Measurements from ENCODE around the gene EFCC1. TPM values are rescaled to one million over a fixed set of nuclear protein-coding genes. Genes with fewer than 3 reads are reported as not detected.

The EFCC1 gene
- total and polyA plus RNA-seq, 2 experiments from 2014 or later: 0.23 to 0.50 TPM

DNA sequence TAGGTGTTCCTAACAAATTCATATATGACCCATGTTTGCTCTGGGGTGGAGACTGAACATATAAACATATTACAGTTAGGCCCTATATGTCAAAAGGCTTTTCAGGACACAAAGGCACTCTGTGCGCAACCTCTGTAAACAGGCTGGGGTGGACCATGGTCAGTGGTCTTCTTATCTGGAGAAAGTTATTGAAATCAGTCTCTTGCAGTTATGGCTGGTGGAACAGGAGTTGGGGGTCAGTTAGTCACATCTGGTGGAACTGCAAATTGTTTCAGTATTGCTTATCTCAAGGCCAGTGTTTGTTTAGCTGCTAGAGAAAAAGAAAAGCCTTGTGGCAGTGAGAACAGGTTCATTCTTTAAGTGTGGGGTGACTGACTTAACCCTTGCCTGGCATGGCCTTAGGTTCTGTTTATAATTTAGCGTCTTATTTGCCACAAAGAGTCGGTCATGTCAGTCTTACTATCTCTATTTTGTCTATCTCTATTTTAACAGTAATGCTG, 53.6 kb downstream of the EFCC1 start:
- WGBS (ENCODE audit: low lambda C conversion rate, missing lambda C conversion rate): 45% methylated on average over 3 of the region's 3 CpGs
- peak overlapping the region; percentile 9 for H3K27ac ChIP-seq

DNA sequence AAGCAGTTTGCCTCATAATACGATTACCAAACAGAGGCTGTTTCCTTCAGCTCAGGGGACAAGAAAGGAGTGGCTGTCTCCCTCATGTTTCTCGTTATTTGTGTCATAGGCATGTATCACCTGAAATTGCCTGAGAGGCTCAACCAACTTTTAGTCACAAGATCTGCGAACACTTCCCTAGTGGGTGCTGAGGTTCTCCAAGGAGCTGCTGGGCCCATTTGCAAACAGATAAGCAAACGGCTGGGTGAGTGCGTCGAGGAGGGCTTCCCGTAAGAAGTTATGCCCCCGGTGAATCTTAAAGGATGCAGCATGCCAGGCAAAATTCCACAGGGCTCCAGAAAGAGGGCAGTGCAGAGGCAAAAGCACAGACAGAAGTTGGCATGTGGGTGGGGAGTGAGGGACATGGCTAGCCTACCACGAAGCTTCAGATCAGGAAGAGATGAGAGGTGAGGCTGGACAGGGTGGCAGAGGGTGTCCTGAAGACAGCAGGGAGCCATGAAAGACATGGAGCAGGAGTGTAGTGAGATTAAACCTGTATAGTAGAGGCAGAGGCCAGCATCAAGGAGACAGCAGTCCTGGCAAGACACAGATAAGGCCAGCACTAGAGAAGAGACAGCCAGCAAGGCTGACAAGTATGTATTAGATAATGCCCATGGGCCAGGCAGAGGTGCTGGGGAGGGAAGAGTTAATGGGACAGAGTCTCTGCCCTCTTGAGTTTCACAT, 55.5 kb downstream of the EFCC1 start:
- H3K27ac ChIP-seq: peak overlapping the region; percentile 6
- no peak overlapping the region for H3K4me3 ChIP-seq
- no peaks in the 10 kb centered on the region for H3K27me3 ChIP-seq
- no peak overlapping the region for H3K4me2 ChIP-seq
- H3K4me1 ChIP-seq (ENCODE audit: insufficient read depth): peaks cover 27% of the 10 kb centered on the region
- no peaks in the 10 kb centered on the region for H4K20me1 ChIP-seq (ENCODE audit: insufficient read depth, poor library complexity, severe bottlenecking)
- no peak for DNase-seq (ENCODE audit: low spot score)
- H2AFZ ChIP-seq: no peak overlapping the region
- TF ChIP-seq CTCF (IDR thresholded peaks at IDR 0.05; ENCODE audit: poor library complexity) (no peak), EZH2 (IDR thresholded peaks at IDR 0.05; ENCODE audit: borderline replicate concordance) (no peak), EZH2phosphoT487 (IDR thresholded peaks at IDR 0.05; ENCODE audit: low read depth, severe bottlenecking, unreplicated experiment) (no peak)
- no peaks in the 10 kb centered on the region for H3K9me2 ChIP-seq (replicated peaks; ENCODE audit: insufficient read depth)
- H3K79me2 ChIP-seq: no peaks in the 10 kb centered on the region
- no peaks in the 10 kb centered on the region for H3K36me3 ChIP-seq (replicated peaks; ENCODE audit: insufficient read depth, low read depth)
- WGBS (ENCODE audit: low lambda C conversion rate, missing lambda C conversion rate): 51% methylated on average over 9 of the region's 9 CpGs
- no peaks in the 10 kb centered on the region for H3K9me3 ChIP-seq (ENCODE audit: low read depth)

More for the DNA sequence above, 53.6 kb downstream of the EFCC1 start:
- Histone ChIP-seq H3K79me2 (no peaks in the 10 kb centered on the region), H3K9me3 (ENCODE audit: low read depth) (no peaks in the 10 kb centered on the region), H3K36me3 (replicated peaks; ENCODE audit: insufficient read depth, low read depth) (no peaks in the 10 kb centered on the region), H3K4me2 (peak overlapping the region; percentile 71), H3K4me1 (ENCODE audit: insufficient read depth) (peaks cover 27% of the 10 kb centered on the region), H4K20me1 (ENCODE audit: insufficient read depth, poor library complexity, severe bottlenecking) (no peaks in the 10 kb centered on the region), H3K9me2 (replicated peaks; ENCODE audit: insufficient read depth) (no peaks in the 10 kb centered on the region), H3K27me3 (no peaks in the 10 kb centered on the region), H3K4me3 (no peak overlapping the region), H2AFZ (no peak overlapping the region)
- DNase-seq (ENCODE audit: low spot score): peak; percentile 38
- TF ChIP-seq CTCF (IDR thresholded peaks at IDR 0.05; ENCODE audit: poor library complexity) (no peak), EZH2phosphoT487 (IDR thresholded peaks at IDR 0.05; ENCODE audit: low read depth, severe bottlenecking, unreplicated experiment) (no peak)

DNA sequence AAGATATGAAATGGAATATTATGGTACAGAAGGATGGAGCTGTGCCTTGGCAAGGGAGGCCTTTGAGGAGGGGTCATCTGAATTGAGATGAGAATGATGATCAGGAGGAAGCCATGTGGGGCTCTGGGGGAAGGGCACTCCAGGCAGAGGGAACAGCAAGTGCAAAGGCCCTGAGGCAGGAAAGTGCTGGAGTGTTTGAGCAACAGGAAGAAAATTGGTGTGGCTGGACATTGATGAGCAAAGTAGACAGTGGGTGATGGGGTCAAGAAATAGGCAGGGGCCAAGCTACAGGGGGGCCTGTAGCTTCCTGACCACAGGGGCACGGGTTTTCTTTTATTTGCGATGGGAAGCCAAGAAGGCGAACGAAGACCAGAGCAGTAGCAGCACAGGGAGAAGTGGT, 56.1 kb downstream of the EFCC1 start:
- H3K36me3 ChIP-seq (replicated peaks; ENCODE audit: insufficient read depth, low read depth): no peaks in the 10 kb centered on the region
- H3K4me2 ChIP-seq: no peak overlapping the region
- H3K4me3 ChIP-seq: no peak overlapping the region
- DNase-seq (ENCODE audit: low spot score): no peak
- no peaks in the 10 kb centered on the region for H3K9me2 ChIP-seq (replicated peaks; ENCODE audit: insufficient read depth)
- H2AFZ ChIP-seq: no peak overlapping the region
- 96% methylated on average over 4 of the region's 4 CpGs for WGBS (ENCODE audit: low lambda C conversion rate, missing lambda C conversion rate)
- no peaks in the 10 kb centered on the region for H3K27me3 ChIP-seq
- H3K4me1 ChIP-seq (ENCODE audit: insufficient read depth): peaks cover 21% of the 10 kb centered on the region
- H3K79me2 ChIP-seq: no peaks in the 10 kb centered on the region
- H3K9me3 ChIP-seq (ENCODE audit: low read depth): no peaks in the 10 kb centered on the region
- no peak for TF ChIP-seq EZH2phosphoT487 (IDR thresholded peaks at IDR 0.05; ENCODE audit: low read depth, severe bottlenecking, unreplicated experiment)
- TF ChIP-seq EZH2 (IDR thresholded peaks at IDR 0.05; ENCODE audit: borderline replicate concordance): no peak
- TF ChIP-seq CTCF (IDR thresholded peaks at IDR 0.05; ENCODE audit: poor library complexity): no peak
- H3K27ac ChIP-seq: no peak overlapping the region
- no peaks in the 10 kb centered on the region for H4K20me1 ChIP-seq (ENCODE audit: insufficient read depth, poor library complexity, severe bottlenecking)
